ENCODE data around the gene RBM18. TPM values are rescaled to one million over a fixed set of nuclear protein-coding genes. Genes with fewer than 3 reads are reported as not detected.
A peak's percentile ranks its signal among the peaks of the same experiment; 100 is the strongest.

Gene RBM18, protein sequence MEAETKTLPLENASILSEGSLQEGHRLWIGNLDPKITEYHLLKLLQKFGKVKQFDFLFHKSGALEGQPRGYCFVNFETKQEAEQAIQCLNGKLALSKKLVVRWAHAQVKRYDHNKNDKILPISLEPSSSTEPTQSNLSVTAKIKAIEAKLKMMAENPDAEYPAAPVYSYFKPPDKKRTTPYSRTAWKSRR
- 6.6 and 12.3 TPM in 2 replicates for total RNA-seq (2014; rRNA removed; shearing (Covaris generic); ENCODE audit: low replicate concordance)

DNA sequence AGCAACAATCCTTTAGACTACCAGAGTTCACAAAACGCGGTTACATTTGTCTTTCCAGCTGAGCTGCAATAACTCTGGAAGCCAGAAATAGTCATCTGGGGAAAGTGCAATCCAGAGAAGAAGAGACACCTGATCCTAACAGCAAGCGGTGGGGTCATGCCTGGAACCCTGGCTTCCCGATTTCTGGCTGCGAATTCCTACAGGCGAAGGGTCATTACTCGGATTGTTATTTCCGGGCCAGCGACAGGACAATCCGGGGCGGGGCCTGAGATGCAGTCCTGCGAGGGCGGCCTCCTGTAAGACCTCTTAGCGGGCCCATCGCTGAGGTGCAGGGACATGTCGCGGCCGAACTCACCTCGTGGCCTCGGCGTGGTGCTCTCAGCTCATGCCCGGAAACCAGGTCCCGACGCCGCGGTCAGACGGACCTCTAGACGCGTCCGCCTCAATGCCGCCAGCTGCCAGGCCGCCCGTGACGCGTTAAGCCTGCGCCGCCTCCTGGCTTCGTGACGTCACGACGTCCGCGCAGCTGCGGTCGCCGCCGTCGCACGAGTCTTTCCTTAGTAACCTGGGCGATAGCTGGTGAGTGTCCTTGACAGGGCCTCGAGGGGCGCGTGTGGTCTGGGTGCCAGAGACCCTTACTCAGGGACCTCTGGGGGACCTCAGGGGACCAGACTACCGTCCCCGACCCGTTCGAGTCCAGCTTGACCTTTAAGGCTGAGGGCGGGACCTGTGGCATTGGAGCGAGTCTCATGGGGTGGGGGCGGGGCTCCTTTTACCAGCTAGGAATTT is at the start of gene RBM18, which contains the start of gene MRRF:
Gene RBM18 (minus strand): TSS at position 481 of the 789 bp plus-strand sequence. CDS start 3,348 bp downstream, outside the sequence.
Gene MRRF (plus strand): TSS at position 523 of the 789 bp plus-strand sequence. CDS start 6,010 bp downstream, outside the sequence.
- DNase-seq (ENCODE audit: low read depth): peak; percentile 90
- in situ Hi-C loops (cut with HindIII; ENCODE audit: low pct_unique_long_range_greater_than_20kb, low sequenced_read_pairs): no loop called here

DNA sequence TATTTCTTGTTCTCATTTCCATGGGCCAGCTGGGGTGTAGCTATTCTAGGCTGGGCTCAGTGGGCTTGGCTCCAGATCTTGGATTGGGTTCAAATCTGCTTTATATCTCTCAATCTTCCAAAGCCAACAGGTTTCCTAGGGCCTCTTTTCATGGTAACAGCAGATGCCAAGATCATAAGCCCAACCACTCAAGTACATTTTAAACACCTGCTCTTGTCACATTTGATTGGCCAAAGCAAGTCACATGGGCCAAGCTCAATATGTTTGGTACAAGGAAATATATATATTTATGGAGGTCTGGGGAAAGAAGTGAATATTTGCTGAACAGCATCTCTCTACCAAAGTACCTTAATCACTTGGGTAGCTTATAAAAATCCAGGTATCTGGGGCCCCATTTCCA is 49.5 kb upstream of the RBM18 start:
- DNase-seq (ENCODE audit: low read depth): no peak

DNA sequence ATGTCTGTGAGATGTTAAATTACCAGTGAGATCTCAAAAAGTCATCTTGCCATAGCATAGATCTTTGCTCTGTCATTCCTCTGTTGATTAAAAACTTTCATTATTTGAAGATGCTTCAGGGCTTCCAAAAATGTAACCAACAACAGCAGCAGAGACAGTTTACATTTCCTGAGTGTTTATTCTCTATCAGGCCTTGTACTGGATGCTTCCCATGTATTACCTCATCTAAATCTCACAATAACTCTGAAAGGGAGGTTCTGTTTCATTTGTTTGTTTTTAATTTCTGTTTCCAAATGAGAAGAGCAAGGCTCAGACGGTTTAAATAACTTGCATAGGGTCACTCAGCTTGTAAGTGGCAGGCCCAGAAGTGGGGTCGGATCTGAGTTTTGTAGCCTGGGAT is 45.2 kb upstream of the RBM18 start:
- DNase-seq (ENCODE audit: low read depth): no peak
- in situ Hi-C loops (cut with HindIII; ENCODE audit: low pct_unique_long_range_greater_than_20kb, low sequenced_read_pairs): no loop called here

More for the DNA sequence above, 49.5 kb upstream of the RBM18 start:
- in situ Hi-C loops (cut with HindIII; ENCODE audit: low pct_unique_long_range_greater_than_20kb, low sequenced_read_pairs): no loop called here

DNA sequence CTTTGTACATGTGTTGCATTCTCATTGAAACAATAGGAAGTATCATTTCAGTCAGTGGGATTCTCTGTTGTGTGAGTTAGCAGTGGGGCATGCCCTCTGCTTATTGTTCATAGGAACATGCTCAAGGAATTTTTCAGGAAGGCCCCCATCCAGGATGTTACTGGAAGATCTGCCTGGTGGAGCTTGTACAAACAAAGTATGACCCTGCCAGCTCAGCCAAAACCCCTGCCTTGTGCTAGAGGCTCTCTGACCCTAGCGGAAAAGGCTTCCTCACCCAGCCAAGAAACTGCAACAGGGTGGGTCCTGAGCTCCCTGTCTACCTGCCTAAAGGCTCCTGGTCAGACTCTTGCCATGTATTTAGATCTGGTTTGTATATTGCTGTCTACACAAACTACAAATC is 43.3 kb upstream of the RBM18 start:
- in situ Hi-C loops (cut with HindIII; ENCODE audit: low pct_unique_long_range_greater_than_20kb, low sequenced_read_pairs): no loop called here
- no peak for DNase-seq (ENCODE audit: low read depth)

DNA sequence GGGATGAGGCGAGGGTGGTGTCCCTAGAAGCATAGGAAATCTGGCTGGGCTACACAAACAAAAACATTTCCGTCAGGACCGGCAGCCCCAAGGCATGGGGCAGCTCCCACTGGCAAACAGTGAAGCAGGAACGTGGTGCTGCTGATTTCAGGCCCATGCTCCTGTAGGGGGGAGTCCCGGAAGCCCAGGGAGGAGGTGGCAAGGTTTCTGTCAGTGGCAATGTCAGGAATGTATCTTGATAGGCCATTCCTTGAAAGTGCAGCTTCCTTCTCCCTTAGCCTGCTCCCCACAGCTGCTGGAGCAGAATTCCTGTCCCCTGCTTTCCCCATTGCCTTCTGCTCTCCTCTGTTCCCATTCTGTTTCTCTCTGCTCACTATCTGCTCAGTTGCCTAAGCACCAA is 42.4 kb upstream of the RBM18 start:
- in situ Hi-C loops (cut with HindIII; ENCODE audit: low pct_unique_long_range_greater_than_20kb, low sequenced_read_pairs): no loop called here

DNA sequence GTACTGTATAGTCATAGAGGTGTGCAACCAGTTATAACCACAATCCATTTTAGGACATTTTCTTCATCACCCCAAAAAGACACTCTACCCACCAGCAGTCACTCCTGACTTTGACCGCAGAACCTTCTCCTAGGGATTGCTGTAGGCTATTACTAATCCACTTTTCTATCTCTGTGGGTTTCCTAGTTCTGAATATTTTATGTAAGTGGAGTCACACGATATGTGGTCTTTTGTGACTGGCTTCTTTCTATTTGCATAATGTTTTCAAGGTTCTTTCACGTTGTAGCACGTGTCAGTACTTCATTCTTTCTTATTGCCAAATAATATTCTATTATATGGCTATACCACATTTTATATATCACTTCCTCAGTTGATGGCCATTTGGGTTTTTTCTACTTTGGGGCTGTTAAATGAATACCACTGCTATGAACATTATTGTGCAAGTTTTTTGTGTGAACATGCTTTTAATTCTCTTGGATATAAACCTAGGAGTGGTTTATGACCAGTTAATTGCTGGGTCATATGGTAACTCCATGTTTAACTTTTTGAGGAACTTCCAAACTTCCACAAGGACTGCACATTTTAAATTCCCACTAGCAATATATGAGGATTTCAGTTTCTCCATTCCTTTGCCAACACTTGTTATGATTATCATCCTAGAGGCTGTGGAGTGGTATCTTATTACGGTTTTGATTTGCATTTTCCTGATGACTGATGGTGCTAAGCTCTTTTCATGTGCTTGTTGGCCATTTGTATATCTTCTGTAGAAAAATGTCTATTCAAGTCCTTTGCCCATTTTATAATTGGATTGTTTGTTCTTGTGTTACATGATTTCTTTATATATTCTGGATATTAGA is 37.8 kb upstream of the RBM18 start:
- in situ Hi-C loops (cut with HindIII; ENCODE audit: low pct_unique_long_range_greater_than_20kb, low sequenced_read_pairs): no loop called here
- DNase-seq (ENCODE audit: low read depth): no peak

More for the DNA sequence above, 42.4 kb upstream of the RBM18 start:
- no peak for DNase-seq (ENCODE audit: low read depth)

DNA sequence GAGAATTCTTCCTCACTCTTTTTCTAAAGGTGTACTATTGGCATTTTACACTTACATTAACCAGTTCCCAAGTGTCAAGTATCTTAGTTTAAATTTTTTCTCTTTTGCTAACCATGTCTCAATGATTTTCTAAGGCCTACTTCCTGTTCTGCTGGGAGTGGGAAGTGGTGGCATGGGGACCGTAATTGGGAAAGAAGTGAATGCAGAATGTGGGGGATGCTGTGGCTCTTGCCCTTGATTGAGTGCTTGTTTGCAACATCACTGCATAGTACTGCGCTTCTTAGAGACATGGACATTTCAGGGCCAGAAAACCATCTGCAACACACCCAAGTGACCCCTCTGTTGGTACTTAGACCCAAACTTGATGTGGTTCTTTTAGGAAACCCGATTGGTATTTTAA is 32.9 kb upstream of the RBM18 start:
- DNase-seq (ENCODE audit: low read depth): no peak
- in situ Hi-C loops (cut with HindIII; ENCODE audit: low pct_unique_long_range_greater_than_20kb, low sequenced_read_pairs): no loop called here

DNA sequence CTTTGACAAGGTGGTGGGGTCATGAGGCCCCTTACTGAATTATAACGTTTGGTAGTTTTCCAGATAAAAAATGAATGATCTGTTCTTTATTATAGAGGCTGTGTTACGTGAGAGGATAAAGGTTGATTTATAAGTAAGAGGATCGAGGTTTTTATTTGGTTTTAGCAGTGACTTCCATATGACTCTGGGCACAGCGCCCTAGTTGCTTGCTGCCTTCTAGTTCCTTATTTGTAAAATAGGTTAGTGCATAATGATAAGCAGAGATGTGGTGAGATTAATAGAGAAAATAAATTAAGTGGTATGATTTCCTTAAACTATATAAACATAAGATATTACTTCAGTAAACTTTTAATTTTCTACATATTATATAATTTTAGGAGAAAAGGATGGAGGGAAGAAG is 29.9 kb upstream of the RBM18 start:
- no peak for DNase-seq (ENCODE audit: low read depth)
- in situ Hi-C loops (cut with HindIII; ENCODE audit: low pct_unique_long_range_greater_than_20kb, low sequenced_read_pairs): no loop called here

DNA sequence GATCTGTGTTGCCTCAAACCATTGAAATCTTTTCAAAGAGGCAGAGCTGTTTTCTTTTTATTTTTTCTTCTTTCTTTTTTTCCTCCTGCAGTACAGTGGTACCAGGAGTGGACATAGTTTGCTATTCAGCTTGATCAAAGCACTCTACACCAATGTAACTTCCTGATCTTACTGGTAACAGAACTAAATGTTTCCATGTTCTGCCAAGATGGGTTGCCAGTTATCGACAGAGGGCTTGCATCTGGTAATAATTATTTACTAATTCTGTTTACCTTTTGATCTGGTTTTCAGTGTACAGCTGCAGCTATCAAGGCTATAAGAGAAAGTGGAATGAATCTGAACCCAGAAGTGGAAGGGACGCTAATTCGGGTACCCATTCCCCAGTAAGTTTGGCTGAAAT is 26.8 kb upstream of the RBM18 start:
- in situ Hi-C loops (cut with HindIII; ENCODE audit: low pct_unique_long_range_greater_than_20kb, low sequenced_read_pairs): no loop called here

DNA sequence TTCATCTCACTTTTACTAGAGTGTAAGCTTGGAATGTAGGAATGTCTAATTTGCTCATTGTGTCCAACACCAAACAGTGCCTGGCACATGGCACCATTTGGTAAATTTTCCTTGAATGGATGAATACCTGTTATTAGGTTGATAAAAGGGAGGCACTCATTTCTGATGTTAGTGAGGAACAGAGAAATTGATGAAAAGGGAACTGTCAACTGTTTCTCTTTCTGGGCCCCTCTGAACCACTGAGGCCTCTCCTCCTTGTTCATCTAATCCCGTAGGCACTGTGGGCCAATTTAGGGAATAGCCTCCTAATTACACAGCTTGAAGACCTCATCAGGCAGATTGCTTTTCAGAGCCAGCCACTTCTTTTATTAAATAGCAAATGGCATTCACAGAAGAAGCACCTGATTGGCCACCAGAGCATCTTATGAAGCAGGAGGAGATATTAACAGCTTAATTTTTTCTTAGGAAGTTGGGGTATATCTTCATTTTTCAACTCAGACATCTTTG is 22.6 kb upstream of the RBM18 start:
- in situ Hi-C loops (cut with HindIII; ENCODE audit: low pct_unique_long_range_greater_than_20kb, low sequenced_read_pairs): no loop called here
- DNase-seq (ENCODE audit: low read depth): no peak

More for the DNA sequence above, 26.8 kb upstream of the RBM18 start:
- no peak for DNase-seq (ENCODE audit: low read depth)

DNA sequence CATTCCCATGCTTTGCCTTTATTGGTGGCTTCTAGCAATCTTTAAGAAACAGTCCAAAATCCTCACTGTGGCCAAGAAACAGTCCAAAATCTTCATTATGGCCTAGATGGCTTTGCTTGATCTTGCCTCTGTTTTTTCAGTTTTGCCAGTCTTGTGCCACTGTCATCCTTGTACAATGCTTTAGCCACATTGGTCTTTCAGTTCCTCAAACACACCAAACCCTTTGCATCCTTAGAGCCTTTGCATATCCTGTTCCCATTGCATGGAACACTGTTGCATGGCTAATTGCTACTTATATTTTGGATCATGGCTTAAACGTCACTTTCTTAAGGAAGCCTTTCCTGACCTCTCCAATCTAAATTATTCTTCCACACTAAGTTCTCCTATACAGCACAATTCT is 22.1 kb upstream of the RBM18 start:
- no peak for DNase-seq (ENCODE audit: low read depth)
- in situ Hi-C loops (cut with HindIII; ENCODE audit: low pct_unique_long_range_greater_than_20kb, low sequenced_read_pairs): no loop called here

DNA sequence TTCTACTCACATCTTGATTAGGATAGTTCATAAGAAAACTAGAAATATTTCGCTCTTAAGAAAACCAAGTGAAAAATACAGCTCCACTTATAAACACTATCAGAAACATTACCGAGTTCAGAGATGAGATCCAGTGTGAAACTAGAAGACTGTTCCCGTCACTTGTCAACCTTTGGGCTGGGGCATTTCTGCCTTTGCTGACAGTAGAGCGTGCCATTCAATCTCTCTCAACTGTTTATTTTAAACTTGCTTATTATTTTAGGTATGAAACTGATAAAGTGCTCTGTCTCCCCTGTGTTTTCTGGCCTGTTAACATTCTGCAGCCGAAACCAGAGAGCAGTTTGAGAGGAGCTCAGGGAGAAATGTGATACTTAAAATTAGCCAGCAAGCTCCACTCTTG is 16.7 kb upstream of the RBM18 start:
- no peak for DNase-seq (ENCODE audit: low read depth)
- in situ Hi-C loops (cut with HindIII; ENCODE audit: low pct_unique_long_range_greater_than_20kb, low sequenced_read_pairs): no loop called here

DNA sequence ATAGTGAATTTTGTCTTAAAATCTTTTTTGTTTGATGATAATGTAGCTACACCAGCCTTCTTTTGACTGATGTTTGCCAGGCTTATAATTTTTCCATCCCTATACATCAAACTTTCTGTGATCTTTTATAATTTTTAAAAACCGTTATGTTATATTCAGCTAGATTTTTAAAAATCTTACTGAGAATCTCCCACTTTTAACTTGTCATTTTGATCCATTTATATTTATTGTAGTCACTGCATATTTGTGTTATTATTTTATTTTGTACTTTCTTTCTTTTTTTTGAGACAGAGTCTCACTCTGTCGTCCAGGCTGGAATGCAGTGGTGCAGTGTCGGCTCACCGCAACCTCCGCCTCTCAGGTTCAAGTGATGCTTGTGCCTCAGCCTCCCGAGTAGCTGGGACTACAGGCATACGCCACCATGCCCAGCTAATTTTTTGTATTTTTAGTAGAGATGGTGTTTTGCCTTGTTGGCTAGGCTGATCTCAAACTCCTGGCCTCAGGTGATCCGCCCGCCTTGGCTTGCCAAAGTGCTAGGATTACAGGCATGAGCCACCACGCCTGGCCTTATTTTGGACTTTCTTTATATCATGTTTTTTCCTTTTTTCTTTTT is 12.8 kb upstream of the RBM18 start:
- no peak for DNase-seq (ENCODE audit: low read depth)
- in situ Hi-C loops (cut with HindIII; ENCODE audit: low pct_unique_long_range_greater_than_20kb, low sequenced_read_pairs): no loop called here

DNA sequence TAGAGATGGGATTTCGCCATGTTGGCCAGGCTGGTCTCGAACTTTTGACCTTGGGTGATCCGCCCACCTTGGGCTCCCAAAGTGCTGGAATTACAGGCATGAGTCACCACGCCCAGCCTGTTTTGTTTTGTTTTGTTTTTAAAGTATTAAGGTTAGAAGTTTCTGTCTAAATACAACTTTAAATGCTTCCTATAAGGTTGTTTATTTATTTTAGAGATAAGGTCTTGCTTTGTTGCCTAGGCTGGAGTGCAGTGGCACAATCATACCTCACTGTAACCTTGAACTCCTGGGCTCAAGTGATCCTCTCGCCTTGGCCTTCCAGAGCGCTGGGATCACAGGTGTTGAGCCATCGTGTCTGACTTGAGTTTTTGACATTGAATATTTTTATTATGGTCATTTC is 11.5 kb upstream of the RBM18 start:
- in situ Hi-C loops (cut with HindIII; ENCODE audit: low pct_unique_long_range_greater_than_20kb, low sequenced_read_pairs): no loop called here
- peak; percentile 9 for DNase-seq (ENCODE audit: low read depth)

DNA sequence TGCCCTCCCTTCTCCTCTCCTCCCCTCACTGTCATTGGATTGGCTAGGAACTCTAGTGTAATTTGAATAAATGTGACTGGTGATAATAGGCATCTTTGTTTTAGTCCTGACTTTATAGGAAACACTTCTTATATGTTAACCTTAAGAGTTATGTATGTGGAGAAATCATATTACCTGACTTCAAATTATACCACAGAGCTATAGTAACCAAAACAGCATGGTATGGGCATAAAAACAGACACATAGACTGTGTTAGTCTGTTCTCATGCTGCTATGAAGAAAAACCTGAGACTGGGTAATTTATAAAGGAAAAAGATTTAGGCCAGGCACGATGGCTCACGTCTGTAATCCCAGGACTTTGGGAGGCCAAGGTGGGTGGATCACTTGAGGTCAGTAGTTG is 9.4 kb upstream of the RBM18 start:
- in situ Hi-C loops (cut with HindIII; ENCODE audit: low pct_unique_long_range_greater_than_20kb, low sequenced_read_pairs): no loop called here
- no peak for DNase-seq (ENCODE audit: low read depth)

DNA sequence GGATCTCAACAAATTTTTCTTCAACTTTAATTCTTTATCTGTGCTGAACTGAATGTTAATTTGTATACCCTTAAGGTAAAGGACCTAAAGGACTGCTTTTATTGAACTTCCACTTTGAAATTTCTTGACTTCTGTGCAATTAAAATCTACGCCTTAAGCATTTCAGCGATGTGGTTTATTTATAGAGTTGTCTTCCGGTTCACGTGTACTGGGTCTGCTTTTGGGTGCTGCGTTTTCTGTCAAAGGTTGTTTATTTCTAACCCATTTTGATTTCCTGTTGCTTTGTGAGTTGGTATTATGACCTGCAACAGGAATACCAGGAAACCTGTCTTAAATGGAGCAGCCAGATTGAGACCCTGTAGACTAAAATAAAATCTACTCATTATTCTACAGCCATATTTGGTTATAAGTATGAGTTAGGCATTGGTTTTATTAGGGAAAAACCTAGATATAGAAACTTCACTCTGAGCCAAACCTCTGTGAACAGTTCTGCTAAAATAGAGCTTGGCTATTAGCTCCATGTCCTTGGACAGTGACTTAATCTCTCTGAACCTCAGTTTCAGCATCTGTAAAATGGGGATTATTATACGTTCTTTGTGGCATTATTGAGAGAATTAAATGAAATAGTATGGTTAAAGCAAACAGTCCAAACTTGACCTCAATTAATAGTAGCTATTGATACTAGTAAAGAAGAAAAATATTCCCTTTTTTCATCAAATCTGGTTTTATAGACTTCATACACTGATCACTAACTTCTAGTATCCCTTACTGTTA is 3.6 kb upstream of the RBM18 start:
- in situ Hi-C loops (cut with HindIII; ENCODE audit: low pct_unique_long_range_greater_than_20kb, low sequenced_read_pairs): no loop called here
- no peak for DNase-seq (ENCODE audit: low read depth)

DNA sequence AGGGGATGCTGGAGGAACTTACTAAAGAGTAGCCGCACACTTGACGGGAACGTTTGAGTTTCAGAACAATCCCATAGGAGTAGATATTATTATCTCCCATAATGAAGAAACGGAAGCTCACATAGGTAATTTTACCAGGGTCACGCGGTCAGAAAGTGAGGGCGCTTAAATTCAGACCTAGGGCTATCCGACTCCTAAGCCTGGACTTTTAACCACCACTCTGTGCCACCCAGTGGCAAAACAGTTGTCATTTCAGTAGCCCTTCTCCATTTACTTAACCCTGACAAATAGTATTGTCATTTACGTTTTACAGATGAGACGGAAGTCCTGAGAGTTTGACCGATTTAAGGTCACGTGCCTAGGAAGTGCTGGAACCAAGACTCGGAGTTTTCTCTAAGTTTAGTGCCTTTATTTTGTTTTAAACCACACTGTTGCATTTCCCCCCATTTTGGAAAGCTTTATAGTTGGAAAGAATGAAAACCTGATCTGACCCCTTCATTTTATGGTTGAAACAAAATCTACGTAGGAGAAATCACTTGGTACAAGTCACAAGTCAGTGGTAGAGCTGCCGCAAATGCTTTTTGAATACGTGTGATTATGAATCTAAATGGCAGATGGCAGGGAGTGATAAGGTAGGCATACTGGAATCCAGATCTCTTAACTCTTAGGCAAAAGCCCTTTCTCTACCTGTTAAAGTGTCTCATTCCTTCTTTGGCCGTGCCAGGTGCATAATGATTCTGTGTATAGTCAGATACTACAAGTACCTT is 692 bp upstream of the RBM18 start:
- in situ Hi-C loops (cut with HindIII; ENCODE audit: low pct_unique_long_range_greater_than_20kb, low sequenced_read_pairs): no loop called here
- DNase-seq (ENCODE audit: low read depth): peak; percentile 58
